Measurements from ENCODE around the gene SLIT3.

GRCh38 chr5:168853972-168854371, 447.0 kb downstream of the SLIT3 start:
- TF ChIP-seq CTCF (IDR thresholded peaks at IDR 0.05; ENCODE audit: insufficient read depth, low read length, poor library complexity, severe bottlenecking), result no peak
- TF ChIP-seq EZH2phosphoT487 (conservative IDR thresholded peaks at IDR 0.05; ENCODE audit: low read length), result no peak

Measured in SU-DHL-6 (cell line).